Spleen (tissue), 11 donors: ENCODE measurements around the gene CTXN3. TPM values are rescaled to one million over a fixed set of nuclear protein-coding genes. Genes with fewer than 3 reads are reported as not detected.

Experiments
- DNase-seq: peaks from one replicate; pipeline ENCODE4 v3.0.0-alpha.2; 2020
- H3K27ac ChIP-seq, 8 donors: fragments of 200-600 bp; sonication (generic) in 7 of 8; 1 replicate in 4 of 8; 2 replicates in 4 of 8; pipeline versions ENCODE4 v1.5.0 to v1.8.0; 2016 to 2021; ENCODE audit warnings: inconsistent platforms in 4 of 8, mild to moderate bottlenecking in 4 of 8, moderate library complexity in 1 of 8
- H3K27me3 ChIP-seq, 7 donors: fragments of 200-600 bp; sonication (generic) in 6 of 7; replicated peaks in 1 of 7; 1 replicate in 4 of 7; 2 replicates in 3 of 7; pipeline versions ENCODE4 v1.5.0 to v1.8.0; 2016 to 2021; ENCODE audit warnings: inconsistent platforms in 3 of 7, mild to moderate bottlenecking in 1 of 7
- H3K36me3 ChIP-seq, 6 donors: fragments of 200-600 bp; sonication (generic) in 5 of 6; 1 replicate in 4 of 6; 2 replicates in 2 of 6; pipeline versions ENCODE4 v1.5.0 to v1.8.0; 2016 to 2021; ENCODE audit warnings: inconsistent platforms in 2 of 6
- H3K4me1 ChIP-seq, 6 donors: fragments of 200-600 bp; sonication (generic) in 5 of 6; 1 replicate in 3 of 6; 2 replicates in 3 of 6; pipeline versions ENCODE4 v1.5.0 to v1.8.0; 2016 to 2021; ENCODE audit warnings: inconsistent platforms in 3 of 6
- H3K4me3 ChIP-seq, 8 donors: fragments of 200-600 bp; sonication (generic) in 7 of 8; 1 replicate in 4 of 8; 2 replicates in 4 of 8; pipeline versions ENCODE4 v1.5.0 to v1.8.0; 2016 to 2021; ENCODE audit warnings: inconsistent platforms in 4 of 8, mild to moderate bottlenecking in 4 of 8, moderate library complexity in 2 of 8
- H3K9me3 ChIP-seq, 8 donors: fragments of 200-600 bp; sonication (generic) in 7 of 8; 1 replicate in 4 of 8; 2 replicates in 4 of 8; pipeline versions ENCODE4 v1.5.0 to v1.8.0; 2016 to 2021; ENCODE audit warnings: inconsistent platforms in 4 of 8
- POLR2A ChIP-seq, 3 donors: fragments of 450-650 bp; IDR thresholded peaks; one replicate each; pipeline ENCODE4 v1.5.1; 2017; ENCODE audit warnings: antibody characterized with exemption in 3 of 3, mild to moderate bottlenecking in 1 of 3
- POLR2AphosphoS5 ChIP-seq, 3 donors: sonication (generic); formaldehyde crosslinking; IDR thresholded peaks; one replicate each; pipeline ENCODE4 v1.5.1; 2017; ENCODE audit warnings: antibody characterized with exemption in 3 of 3
- WGBS, 5 donors: extraction: QIAGEN DNeasy Blood & Tissue Kit in 3 of 5; methylation state at CpG; one replicate each; pipeline versions ENCODE4 v1.1.5 to v1.1.7; 2013 to 2018; 5-methylcytosine and 5-hydroxymethylcytosine counted together
- intact Hi-C: fragments of 100-400 bp; cut with DNase I; formaldehyde crosslinking; loops from one replicate; pipeline ENCODE4 v1.15.0; 2023; ENCODE audit warnings: low total_unique reads
- polyA plus RNA-seq, 3 donors: library from polyadenylated mRNA; stranded (reverse); fragments of 200-250 nt; gene quantifications; one replicate each; pipeline ENCODE4 v1.2.1, GENCODE V29; 2013
- total RNA-seq, 7 donors: library from RNA; depleted of rRNA in 3 of 7; stranded (reverse); fragments of >200 nt in 3 of 7; fragmentation: NEBNext Ultra II Directional in 4 of 7; extraction: Animal tissue kit (Norgen Biotek cat#: 25700) in 4 of 7; gene quantifications; one replicate each; pipeline versions ENCODE4 v1.1.0 to v1.2.1, GENCODE V29; 2016 to 2021
- TF ChIP-seq, protein P1 (sequence below), 11 experiments: fragments of 200-600 bp in 7 of 11; fragments of 450-650 bp in 4 of 11; sonication (generic) in 4 of 11; IDR thresholded peaks in 8 of 11; conservative IDR thresholded peaks in 3 of 11; 1 replicate in 7 of 11; 2 replicates in 4 of 11; pipeline versions ENCODE4 v1.4.0 to v1.8.0; 2016 to 2021; ENCODE audit warnings: antibody characterized with exemption in 11 of 11, inconsistent platforms in 4 of 11, mild to moderate bottlenecking in 1 of 11
- donor health status: healthy with polysubstance abuse.
- donor health status: DM: no; HTN: no; CAD: no; lungs with moderate emphysema.
- donor health status: DM: no; HTN: no; CAD: no.
- donor health status: Bipolar disorder and iron deficiency.
- donor health status: healthy.
- donor health status: DM: no; HTN: no; CAD: no.
- donor health status: DM: yes; HTN: yes; CAD: no.

The CTXN3 gene
- total and polyA plus RNA-seq, 10 donors = not detected

DNA sequence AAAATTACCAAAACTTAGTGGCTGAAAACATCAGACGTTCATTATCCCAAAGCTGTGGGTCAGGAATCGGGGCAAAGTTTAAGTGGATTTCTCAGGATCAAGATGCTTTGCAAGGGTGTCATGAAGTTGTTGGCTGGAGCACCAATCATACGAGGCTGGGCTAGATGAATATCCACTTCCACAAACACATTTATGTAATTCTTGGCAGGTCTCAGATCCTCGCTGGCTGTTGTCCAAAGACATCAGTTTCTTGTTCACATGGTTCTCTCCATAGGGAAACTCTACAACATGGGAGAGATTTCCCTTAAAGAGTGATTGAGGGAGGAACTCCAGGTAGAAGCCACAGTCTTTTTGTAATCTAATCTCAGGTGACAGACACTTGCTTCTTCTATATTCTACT is 34.1 kb downstream of the CTXN3 start:
- Histone ChIP-seq H3K4me1 (no peaks in the 10 kb centered on the region), H3K27ac (no peak overlapping the region), H3K27me3 (no peaks in the 10 kb centered on the region), H3K9me3 (no peaks in the 10 kb centered on the region), H3K4me3 (no peak overlapping the region), H3K36me3 (no peaks in the 10 kb centered on the region)
- 76 to 88% (median 77%) methylated on average over 4 of the region's 4 CpGs for WGBS, 5 donors
- intact Hi-C loops = no loop called here
- DNase-seq = no peak
- TF ChIP-seq, protein P1, sequence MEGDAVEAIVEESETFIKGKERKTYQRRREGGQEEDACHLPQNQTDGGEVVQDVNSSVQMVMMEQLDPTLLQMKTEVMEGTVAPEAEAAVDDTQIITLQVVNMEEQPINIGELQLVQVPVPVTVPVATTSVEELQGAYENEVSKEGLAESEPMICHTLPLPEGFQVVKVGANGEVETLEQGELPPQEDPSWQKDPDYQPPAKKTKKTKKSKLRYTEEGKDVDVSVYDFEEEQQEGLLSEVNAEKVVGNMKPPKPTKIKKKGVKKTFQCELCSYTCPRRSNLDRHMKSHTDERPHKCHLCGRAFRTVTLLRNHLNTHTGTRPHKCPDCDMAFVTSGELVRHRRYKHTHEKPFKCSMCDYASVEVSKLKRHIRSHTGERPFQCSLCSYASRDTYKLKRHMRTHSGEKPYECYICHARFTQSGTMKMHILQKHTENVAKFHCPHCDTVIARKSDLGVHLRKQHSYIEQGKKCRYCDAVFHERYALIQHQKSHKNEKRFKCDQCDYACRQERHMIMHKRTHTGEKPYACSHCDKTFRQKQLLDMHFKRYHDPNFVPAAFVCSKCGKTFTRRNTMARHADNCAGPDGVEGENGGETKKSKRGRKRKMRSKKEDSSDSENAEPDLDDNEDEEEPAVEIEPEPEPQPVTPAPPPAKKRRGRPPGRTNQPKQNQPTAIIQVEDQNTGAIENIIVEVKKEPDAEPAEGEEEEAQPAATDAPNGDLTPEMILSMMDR (IDR thresholded peaks at IDR 0.05 in 8 of 11, conservative IDR thresholded peaks at IDR 0.05 in 3 of 11) = no peak
- TF ChIP-seq POLR2AphosphoS5 (IDR thresholded peaks at IDR 0.05) (no peak), POLR2A (IDR thresholded peaks at IDR 0.05) (no peak)

DNA sequence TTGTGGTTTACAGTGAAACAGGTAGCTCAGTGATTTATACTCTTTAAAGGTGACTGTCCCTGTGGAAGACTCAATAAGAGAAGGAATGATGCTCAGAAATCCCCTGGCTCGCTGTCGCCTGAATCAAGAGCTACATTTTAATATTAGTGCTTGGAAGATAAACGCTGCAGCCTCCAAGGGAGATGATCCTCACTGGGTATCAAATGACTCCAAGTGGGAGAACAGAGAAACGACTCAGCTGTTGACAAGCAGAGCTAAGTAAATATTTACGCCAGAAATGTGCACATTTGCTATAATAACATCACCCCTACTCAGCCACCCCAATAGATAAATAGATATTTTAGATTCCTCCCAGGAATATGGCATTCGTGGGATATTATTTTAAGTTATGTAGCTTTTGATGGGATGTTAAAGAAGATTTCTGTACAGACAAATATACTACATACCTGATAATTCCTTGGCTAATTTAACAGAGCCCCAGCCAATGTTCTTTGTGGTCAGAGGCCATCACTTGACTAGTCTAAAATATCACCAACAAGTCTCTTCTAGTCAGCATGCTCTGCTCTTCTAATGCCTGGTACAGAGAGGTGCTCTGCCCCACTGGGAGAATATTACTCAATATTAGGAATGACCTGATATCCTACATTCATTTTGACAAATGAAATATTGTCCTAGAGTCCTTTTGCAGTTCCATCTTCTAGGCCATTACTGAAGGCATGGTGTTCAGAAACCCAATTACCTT is 36.0 kb downstream of the CTXN3 start:
- H3K9me3 ChIP-seq = no peaks in the 10 kb centered on the region
- no peaks in the 10 kb centered on the region for H3K4me1 ChIP-seq
- H3K4me3 ChIP-seq = no peak overlapping the region
- H3K36me3 ChIP-seq = no peaks in the 10 kb centered on the region
- no peak overlapping the region for H3K27ac ChIP-seq
- no peak for DNase-seq
- WGBS, 5 donors = 84 to 92% (median 87%) methylated on average over 6 of the region's 6 CpGs
- TF ChIP-seq POLR2AphosphoS5 (IDR thresholded peaks at IDR 0.05) (no peak), POLR2A (IDR thresholded peaks at IDR 0.05) (no peak)
- TF ChIP-seq, protein P1 (IDR thresholded peaks at IDR 0.05 in 8 of 11, conservative IDR thresholded peaks at IDR 0.05 in 3 of 11) = no peak
- intact Hi-C loops = no loop called here
- no peaks in the 10 kb centered on the region for H3K27me3 ChIP-seq

DNA sequence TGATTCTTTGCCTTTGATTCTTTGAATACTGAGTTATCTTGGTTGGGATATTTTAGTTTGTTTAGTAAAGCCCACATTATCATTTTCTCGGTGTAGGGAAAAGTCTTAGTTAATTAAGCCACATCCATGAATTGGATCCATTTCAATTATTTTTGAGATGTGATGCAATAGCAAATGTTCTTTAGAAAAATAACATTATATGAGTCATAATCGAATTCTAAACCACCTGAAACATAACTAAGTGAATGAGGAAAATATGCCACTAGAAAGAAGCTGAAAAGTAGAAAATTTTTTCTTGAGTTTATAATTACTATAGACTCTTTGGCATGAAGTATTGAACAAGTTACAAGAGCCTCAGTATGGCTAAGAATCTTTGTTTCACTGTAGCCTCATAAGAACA is 36.8 kb downstream of the CTXN3 start:
- Histone ChIP-seq H3K27me3 (no peaks in the 10 kb centered on the region), H3K27ac (no peak overlapping the region), H3K4me3 (no peak overlapping the region), H3K36me3 (no peaks in the 10 kb centered on the region), H3K4me1 (no peaks in the 10 kb centered on the region), H3K9me3 (no peaks in the 10 kb centered on the region)
- TF ChIP-seq POLR2AphosphoS5 (IDR thresholded peaks at IDR 0.05) = no peak
- TF ChIP-seq POLR2A (IDR thresholded peaks at IDR 0.05) = no peak
- TF ChIP-seq, protein P1 (IDR thresholded peaks at IDR 0.05 in 8 of 11, conservative IDR thresholded peaks at IDR 0.05 in 3 of 11) = no peak
- intact Hi-C loops = no loop called here
- WGBS, 5 donors = 78 to 94% (median 89%) methylated on average over 2 of the region's 2 CpGs
- no peak for DNase-seq

DNA sequence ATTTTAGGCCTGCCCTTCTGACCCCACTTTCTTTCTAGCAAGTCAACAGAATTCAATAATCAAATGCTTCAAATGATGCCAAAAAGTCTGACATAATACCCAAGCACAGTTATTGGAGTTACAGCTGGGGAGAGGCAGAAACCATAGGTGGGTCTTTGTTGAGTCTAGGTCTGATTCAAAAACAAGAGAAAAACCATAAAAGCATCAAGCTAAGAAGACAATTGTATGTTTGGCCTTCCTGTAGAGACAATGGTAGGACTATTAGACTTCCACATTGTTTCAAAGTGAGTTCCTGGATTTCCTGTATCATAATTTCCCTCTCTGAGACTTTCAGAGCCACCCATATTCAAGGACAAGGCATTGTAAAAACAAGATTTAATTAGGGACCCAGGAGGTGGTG is 37.5 kb downstream of the CTXN3 start:
- intact Hi-C loops = no loop called here
- Histone ChIP-seq H3K27me3 (no peaks in the 10 kb centered on the region), H3K9me3 (no peaks in the 10 kb centered on the region), H3K36me3 (no peaks in the 10 kb centered on the region), H3K4me3 (no peak overlapping the region), H3K27ac (no peak overlapping the region), H3K4me1 (no peaks in the 10 kb centered on the region)
- no peak for TF ChIP-seq POLR2AphosphoS5 (IDR thresholded peaks at IDR 0.05)
- TF ChIP-seq, protein P1 (IDR thresholded peaks at IDR 0.05 in 8 of 11, conservative IDR thresholded peaks at IDR 0.05 in 3 of 11) = no peak
- no peak for TF ChIP-seq POLR2A (IDR thresholded peaks at IDR 0.05)
- no peak for DNase-seq
